ENCODE results near the gene OTUD4.
A peak's percentile ranks its signal among the peaks of the same experiment; 100 is the strongest.

The OTUD4 gene

GRCh38 chr4:145101091-145101490 is 79.3 kb downstream of the OTUD4 start:
- POLR2A ChIA-PET: no interaction called here
- H3K4me3 ChIP-seq (ENCODE audit: control insufficient read depth in 1 of 7, extremely low read depth in 1 of 7, insufficient read depth in 4 of 7, low read depth in 2 of 7, low read length in 6 of 7): no peak overlapping the region
- H3K9me3 ChIP-seq (ENCODE audit: control extremely low read depth in 1 of 5, control insufficient read depth in 4 of 5, insufficient read depth in 2 of 5, low read depth in 1 of 5, low read length in 4 of 5): no peaks in the 10 kb centered on the region
- H3K36me3 ChIP-seq (ENCODE audit: control insufficient read depth in 4 of 4, insufficient read depth in 4 of 4, low read length in 3 of 4): peaks cover 6 to 17% (median 9%) of the 10 kb centered on the region in 4 experiments
- H3K4me1 ChIP-seq (ENCODE audit: control extremely low read depth in 1 of 4, control insufficient read depth in 4 of 4, insufficient read depth in 4 of 4, low read length in 3 of 4): peaks cover 19 to 43% (median 26%) of the 10 kb centered on the region in 4 experiments
- no peak overlapping the region for H3K27ac ChIP-seq (ENCODE audit: insufficient read depth in 1 of 2, low read depth in 1 of 2, low read length in 2 of 2, poor library complexity in 1 of 2, severe bottlenecking in 2 of 2)
- 80% methylated on average over 1 of the region's 1 CpG for WGBS (ENCODE audit: insufficient coverage)
- H3K27me3 ChIP-seq (replicated peaks in 2 of 5; ENCODE audit: control insufficient read depth in 4 of 5, insufficient read depth in 5 of 5, low read length in 4 of 5): no peaks in the 10 kb centered on the region
- CTCF ChIA-PET: interaction anchor here (0.7 to 1.8 kb wide), 4 partner anchors 12 to 1583 kb away, joined by 3 to 4 read pairs (median 4); no protein-coding TSS in a partner anchor
- DNase-seq: no peak

- no peaks in the 10 kb centered on the region for H3K27me3 ChIP-seq (replicated peaks in 2 of 5; ENCODE audit: control insufficient read depth in 4 of 5, insufficient read depth in 5 of 5, low read length in 4 of 5)
- peaks cover 19 to 43% (median 26%) of the 10 kb centered on the region in 4 experiments for H3K4me1 ChIP-seq (ENCODE audit: control extremely low read depth in 1 of 4, control insufficient read depth in 4 of 4, insufficient read depth in 4 of 4, low read length in 3 of 4)
- H3K27ac ChIP-seq (ENCODE audit: insufficient read depth in 1 of 2, low read depth in 1 of 2, low read length in 2 of 2, poor library complexity in 1 of 2, severe bottlenecking in 2 of 2): peak overlapping the region; percentile 89 to 93
- ChIA-PET CTCF (interaction anchor here (1.5 kb wide), 2 partner anchors 12 to 17 kb away, joined by 3 to 4 read pairs; no protein-coding TSS in a partner anchor), POLR2A (no interaction called here)
- peak overlapping the region in 6 of 7 experiments; percentile 76 to 97 (median 92) for H3K4me3 ChIP-seq (ENCODE audit: control insufficient read depth in 1 of 7, extremely low read depth in 1 of 7, insufficient read depth in 4 of 7, low read depth in 2 of 7, low read length in 6 of 7)
- WGBS (ENCODE audit: insufficient coverage): 60% methylated on average over 1 of the region's 5 CpGs
- peaks cover 8 to 15% (median 10%) of the 10 kb centered on the region in 4 experiments for H3K36me3 ChIP-seq (ENCODE audit: control insufficient read depth in 4 of 4, insufficient read depth in 4 of 4, low read length in 3 of 4)
- no peaks in the 10 kb centered on the region for H3K9me3 ChIP-seq (ENCODE audit: control extremely low read depth in 1 of 5, control insufficient read depth in 4 of 5, insufficient read depth in 2 of 5, low read depth in 1 of 5, low read length in 4 of 5)
- DNase-seq: peak in 2 of 3 donors; percentile 18 to 26
These were observed 80.7 kb downstream of the OTUD4 start for GRCh38 chr4:145099653-145100052.

- DNase-seq: peak; percentile 47 to 87 (median 78)
- H3K27me3 ChIP-seq (replicated peaks in 2 of 5; ENCODE audit: control insufficient read depth in 4 of 5, insufficient read depth in 5 of 5, low read length in 4 of 5): no peaks in the 10 kb centered on the region
- peak overlapping the region; percentile 89 to 93 for H3K27ac ChIP-seq (ENCODE audit: insufficient read depth in 1 of 2, low read depth in 1 of 2, low read length in 2 of 2, poor library complexity in 1 of 2, severe bottlenecking in 2 of 2)
- peaks cover 0 to 9% (median 5%) of the 10 kb centered on the region in 5 experiments for H3K9me3 ChIP-seq (ENCODE audit: control extremely low read depth in 1 of 5, control insufficient read depth in 4 of 5, insufficient read depth in 2 of 5, low read depth in 1 of 5, low read length in 4 of 5)
- H3K4me1 ChIP-seq (ENCODE audit: control extremely low read depth in 1 of 4, control insufficient read depth in 4 of 4, insufficient read depth in 4 of 4, low read length in 3 of 4): peaks cover 19 to 43% (median 25%) of the 10 kb centered on the region in 4 experiments
- ChIA-PET POLR2A (no interaction called here), CTCF (no interaction called here)
- H3K4me3 ChIP-seq (ENCODE audit: control insufficient read depth in 1 of 7, extremely low read depth in 1 of 7, insufficient read depth in 4 of 7, low read depth in 2 of 7, low read length in 6 of 7): peak overlapping the region; percentile 76 to 97 (median 91)
- H3K36me3 ChIP-seq (ENCODE audit: control insufficient read depth in 4 of 4, insufficient read depth in 4 of 4, low read length in 3 of 4): peaks cover 13 to 21% (median 20%) of the 10 kb centered on the region in 4 experiments
- 0% methylated on average over 7 of the region's 9 CpGs for WGBS (ENCODE audit: insufficient coverage)
These were observed 81.7 kb downstream of the OTUD4 start for GRCh38 chr4:145098675-145099037.

DNA sequence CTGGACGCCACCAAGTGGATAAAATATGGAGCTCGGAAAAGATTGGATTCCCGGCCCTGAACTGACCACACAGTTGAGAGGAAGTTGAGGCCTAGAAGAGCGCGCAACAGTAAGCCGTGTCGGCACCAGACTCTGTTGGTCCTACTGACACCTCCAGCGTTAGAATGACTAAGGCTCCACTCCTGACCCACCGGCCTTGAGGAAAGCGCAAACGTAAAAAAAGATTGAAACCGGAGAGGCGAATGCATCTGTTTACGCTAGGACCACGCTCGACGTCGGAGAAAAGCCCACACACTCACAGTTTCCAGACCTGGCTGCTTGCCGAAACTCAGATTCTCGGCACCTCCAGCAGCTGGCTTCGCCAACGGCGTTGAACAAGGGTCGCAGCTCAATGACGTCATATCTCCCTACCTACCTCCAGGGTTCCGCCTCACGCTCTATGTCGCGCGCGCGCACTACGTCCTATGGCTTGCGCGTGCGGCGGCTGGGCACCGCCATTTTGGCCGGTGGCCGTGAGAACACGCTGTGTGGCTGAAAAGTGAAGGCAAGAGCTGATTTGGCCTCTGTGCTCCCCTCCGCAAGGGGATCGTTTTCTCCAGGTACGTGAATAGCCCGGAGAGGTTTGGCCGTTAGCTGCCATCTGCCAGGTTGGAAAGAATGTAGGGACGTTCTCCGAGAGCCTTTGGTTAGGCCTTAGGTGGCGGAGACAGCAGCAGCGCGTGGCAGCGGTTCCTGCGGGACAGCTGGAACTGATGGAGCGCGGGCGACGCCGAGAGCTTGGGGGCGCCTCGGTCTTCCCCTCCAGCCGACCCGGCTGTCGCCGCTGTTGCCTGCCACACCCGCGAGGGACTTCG is 82.3 kb downstream of the OTUD4 start, which contains the start of the genes ABCE1 and ANAPC10:
Gene ABCE1 (plus strand): TSS at position 491 of the 854 bp plus-strand sequence. CDS start 6,102 bp downstream, outside the sequence.
Gene ANAPC10 (minus strand): TSS at position 376 of the 854 bp plus-strand sequence. CDS start 2,097 bp downstream, outside the sequence.
- H3K27me3 ChIP-seq (replicated peaks in 2 of 5; ENCODE audit: control insufficient read depth in 4 of 5, insufficient read depth in 5 of 5, low read length in 4 of 5): no peaks in the 10 kb centered on the region
- ChIA-PET POLR2A (no interaction called here), CTCF (no interaction called here)
- WGBS (ENCODE audit: insufficient coverage): 0% methylated on average over 54 of the region's 67 CpGs
- H3K4me3 ChIP-seq (ENCODE audit: control insufficient read depth in 1 of 7, extremely low read depth in 1 of 7, insufficient read depth in 4 of 7, low read depth in 2 of 7, low read length in 6 of 7): peak within 1 kb of the TSS; percentile 76 to 97 (median 91)
- H3K4me1 ChIP-seq (ENCODE audit: control extremely low read depth in 1 of 4, control insufficient read depth in 4 of 4, insufficient read depth in 4 of 4, low read length in 3 of 4): peaks cover 19 to 39% (median 23%) of the 10 kb centered on the region in 4 experiments
- H3K36me3 ChIP-seq (ENCODE audit: control insufficient read depth in 4 of 4, insufficient read depth in 4 of 4, low read length in 3 of 4): peaks cover 17 to 26% (median 23%) of the 10 kb centered on the region in 4 experiments
- peak; percentile 99 for DNase-seq
- peaks cover 0 to 12% (median 5%) of the 10 kb centered on the region in 5 experiments for H3K9me3 ChIP-seq (ENCODE audit: control extremely low read depth in 1 of 5, control insufficient read depth in 4 of 5, insufficient read depth in 2 of 5, low read depth in 1 of 5, low read length in 4 of 5)
- peak within 1 kb of the TSS; percentile 89 to 93 for H3K27ac ChIP-seq (ENCODE audit: insufficient read depth in 1 of 2, low read depth in 1 of 2, low read length in 2 of 2, poor library complexity in 1 of 2, severe bottlenecking in 2 of 2)

DNA sequence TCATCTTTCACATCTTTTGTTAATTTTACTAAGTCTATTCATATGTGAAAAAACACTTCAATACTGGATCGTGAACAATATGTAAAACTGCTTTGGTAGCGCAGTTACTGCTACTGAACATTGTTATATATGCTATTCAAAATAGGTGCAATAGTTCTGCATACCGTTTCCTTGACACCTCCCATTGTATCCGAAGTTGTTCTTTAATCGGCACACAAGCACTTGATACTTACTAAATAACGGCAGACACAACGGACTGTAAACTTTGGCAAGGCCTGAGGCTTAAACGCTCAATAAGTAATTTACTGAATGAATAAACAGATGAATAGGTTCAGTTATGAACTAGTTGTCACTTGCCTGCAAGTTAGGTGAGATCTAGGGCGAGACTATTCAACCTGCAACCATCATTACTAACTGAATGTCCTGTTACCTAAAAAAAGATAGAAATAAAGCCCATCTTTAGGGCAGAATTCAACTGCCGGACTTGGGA is 83.0 kb downstream of the OTUD4 start:
- Histone ChIP-seq H3K27me3 (replicated peaks in 2 of 5; ENCODE audit: control insufficient read depth in 4 of 5, insufficient read depth in 5 of 5, low read length in 4 of 5) (no peaks in the 10 kb centered on the region), H3K36me3 (ENCODE audit: control insufficient read depth in 4 of 4, insufficient read depth in 4 of 4, low read length in 3 of 4) (peaks cover 21 to 32% (median 28%) of the 10 kb centered on the region in 4 experiments), H3K27ac (ENCODE audit: insufficient read depth in 1 of 2, low read depth in 1 of 2, low read length in 2 of 2, poor library complexity in 1 of 2, severe bottlenecking in 2 of 2) (peak overlapping the region; percentile 89 to 93), H3K9me3 (ENCODE audit: control extremely low read depth in 1 of 5, control insufficient read depth in 4 of 5, insufficient read depth in 2 of 5, low read depth in 1 of 5, low read length in 4 of 5) (peaks cover 0 to 12% (median 5%) of the 10 kb centered on the region in 5 experiments), H3K4me3 (ENCODE audit: control insufficient read depth in 1 of 7, extremely low read depth in 1 of 7, insufficient read depth in 4 of 7, low read depth in 2 of 7, low read length in 6 of 7) (peak overlapping the region; percentile 76 to 97 (median 91)), H3K4me1 (ENCODE audit: control extremely low read depth in 1 of 4, control insufficient read depth in 4 of 4, insufficient read depth in 4 of 4, low read length in 3 of 4) (peaks cover 19 to 37% (median 23%) of the 10 kb centered on the region in 4 experiments)
- CTCF ChIA-PET: no interaction called here
- peak; percentile 5 to 45 (median 35) for DNase-seq
- POLR2A ChIA-PET: no interaction called here
- WGBS (ENCODE audit: insufficient coverage): 0% methylated on average over 1 of the region's 10 CpGs

- Histone ChIP-seq H3K4me3 (ENCODE audit: control insufficient read depth in 1 of 7, extremely low read depth in 1 of 7, insufficient read depth in 4 of 7, low read depth in 2 of 7, low read length in 6 of 7) (no peak overlapping the region), H3K9me3 (ENCODE audit: control extremely low read depth in 1 of 5, control insufficient read depth in 4 of 5, insufficient read depth in 2 of 5, low read depth in 1 of 5, low read length in 4 of 5) (peaks cover 0 to 12% (median 5%) of the 10 kb centered on the region in 5 experiments), H3K36me3 (ENCODE audit: control insufficient read depth in 4 of 4, insufficient read depth in 4 of 4, low read length in 3 of 4) (peaks cover 25 to 50% (median 41%) of the 10 kb centered on the region in 4 experiments), H3K4me1 (ENCODE audit: control extremely low read depth in 1 of 4, control insufficient read depth in 4 of 4, insufficient read depth in 4 of 4, low read length in 3 of 4) (peaks cover 7 to 18% (median 11%) of the 10 kb centered on the region in 4 experiments), H3K27ac (ENCODE audit: insufficient read depth in 1 of 2, low read depth in 1 of 2, low read length in 2 of 2, poor library complexity in 1 of 2, severe bottlenecking in 2 of 2) (no peak overlapping the region), H3K27me3 (replicated peaks in 2 of 5; ENCODE audit: control insufficient read depth in 4 of 5, insufficient read depth in 5 of 5, low read length in 4 of 5) (no peaks in the 10 kb centered on the region)
- CTCF ChIA-PET: no interaction called here
- peak in 2 of 3 donors; percentile 4 to 19 for DNase-seq
- no CpG with 5 or more reads among the region's 2 CpGs for WGBS (ENCODE audit: insufficient coverage)
- POLR2A ChIA-PET: no interaction called here
These were observed 86.8 kb downstream of the OTUD4 start for GRCh38 chr4:145093638-145094037.
